SU-DHL-6 (cell line): Measurements from ENCODE around the gene PPP2R3B.

ENCODE experiments used
- H2AFZ ChIP-seq: fragments of 200-600 bp; sonication (generic); 2 replicates; pipeline ENCODE4 v1.6.1; 2014; ENCODE audit warnings: low read depth, mild to moderate bottlenecking, moderate library complexity, mixed read lengths, antibody characterized with exemption, low read length; ENCODE audit not compliant: severe bottlenecking
- H3F3A ChIP-seq: fragments of 200-600 bp; shearing (Covaris generic); 2 replicates; pipeline ENCODE4 v1.6.0; 2016; ENCODE audit warnings: antibody characterized with exemption, mild to moderate bottlenecking; ENCODE audit not compliant: insufficient read depth
- H3K27ac ChIP-seq: fragments of 200-600 bp; sonication (generic); 2 replicates; pipeline ENCODE4 v1.5.1; 2016; ENCODE audit warnings: low read depth, mild to moderate bottlenecking, low read length, moderate library complexity, mixed read lengths
- H3K27me3 ChIP-seq: fragments of 200-600 bp; sonication (generic), shearing (Covaris generic); 2 replicates; pipeline ENCODE4 v1.6.0; 2014; ENCODE audit warnings: mild to moderate bottlenecking, low read length
- H3K36me3 ChIP-seq: fragments of 200-600 bp; sonication (generic); 2 replicates; pipeline ENCODE4 v1.6.1; 2014; ENCODE audit warnings: mild to moderate bottlenecking, low read length, mixed read lengths
- H3K4me2 ChIP-seq: fragments of 300-600, 200-600 bp; shearing (Covaris generic), sonication (generic); 2 replicates; pipeline ENCODE4 v1.6.0; 2014; ENCODE audit warnings: low read length, low read depth, mild to moderate bottlenecking; ENCODE audit not compliant: poor library complexity, severe bottlenecking
- H3K4me3 ChIP-seq: fragments of 200-600 bp; sonication (generic); 2 replicates; pipeline ENCODE4 v1.5.1; 2014; ENCODE audit warnings: antibody characterized with exemption, low read length, mild to moderate bottlenecking, mixed read lengths; ENCODE audit not compliant: insufficient read depth, poor library complexity, severe bottlenecking
- H3K79me2 ChIP-seq: fragments of 200-600 bp; sonication (generic); 2 replicates; pipeline ENCODE4 v1.6.1; 2014; ENCODE audit warnings: mild to moderate bottlenecking, low read length, moderate library complexity; ENCODE audit not compliant: insufficient read depth
- H3K9ac ChIP-seq: fragments of 200-600 bp; sonication (generic); 2 replicates; pipeline ENCODE4 v1.7.0; 2014; ENCODE audit warnings: mild to moderate bottlenecking, low read length
- H3K9me2 ChIP-seq: fragments of 200-600 bp; sonication (generic); replicated peaks from 2 replicates; pipeline ENCODE4 v1.6.1; 2014; ENCODE audit warnings: low read length; ENCODE audit not compliant: insufficient read depth
- H3K9me3 ChIP-seq: fragments of 200-600 bp; sonication (generic); 2 replicates; pipeline ENCODE4 v1.6.1; 2014; ENCODE audit warnings: low read length, mixed read lengths; ENCODE audit not compliant: insufficient read depth
- H4K20me1 ChIP-seq: fragments of 200-600 bp; sonication (generic); 2 replicates; pipeline ENCODE4 v1.6.1; 2014; ENCODE audit warnings: low read depth, mild to moderate bottlenecking, antibody characterized with exemption, low read length, moderate library complexity, mixed read lengths
- EZH2phosphoT487 ChIP-seq: fragments of 200-600 bp; sonication (generic), shearing (Covaris generic); conservative IDR thresholded peaks from 2 replicates; pipeline ENCODE4 v1.6.1; 2018; ENCODE audit warnings: mild to moderate bottlenecking, antibody characterized with exemption, low read length, moderate library complexity, mixed read lengths
- TF ChIP-seq, protein P1 (sequence below): fragments of 200-600 bp; sonication (generic); IDR thresholded peaks from one replicate; pipeline ENCODE4 v1.5.1; 2017; ENCODE audit warnings: antibody characterized with exemption, mild to moderate bottlenecking, low read length, moderate library complexity; ENCODE audit not compliant: insufficient read depth, poor library complexity, severe bottlenecking

The PPP2R3B gene

DNA sequence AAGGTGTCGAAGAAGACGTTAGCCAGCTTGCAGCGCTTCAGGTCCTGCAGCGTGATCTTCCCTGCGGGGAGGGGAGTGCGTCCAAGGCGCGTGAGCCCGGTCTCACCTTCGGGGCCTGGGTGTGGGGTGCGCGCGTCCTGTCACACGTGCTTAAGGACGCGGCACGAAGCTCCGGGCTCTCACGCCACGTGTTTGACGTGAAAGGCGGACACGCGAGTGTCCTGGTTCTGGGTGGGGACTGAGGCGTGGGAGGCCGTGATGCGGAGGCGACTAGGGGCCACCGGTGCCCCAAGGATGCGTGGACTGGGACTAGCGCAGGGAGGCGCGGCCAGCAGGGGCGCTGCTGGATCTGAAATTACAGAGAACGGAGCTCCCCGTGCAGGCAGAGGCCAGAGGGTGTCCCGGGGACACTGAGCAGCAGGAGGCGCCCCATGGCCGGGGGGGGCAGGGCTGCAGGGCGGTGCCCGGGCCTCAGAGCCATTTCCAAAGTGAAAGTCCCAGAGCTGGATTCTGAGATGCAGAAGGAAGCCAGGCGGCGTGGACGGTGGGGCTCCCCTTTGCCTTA is 47.8 kb downstream of the PPP2R3B start:
- no peak overlapping the region for H3K9ac ChIP-seq
- no peaks in the 10 kb centered on the region for H3K36me3 ChIP-seq

DNA sequence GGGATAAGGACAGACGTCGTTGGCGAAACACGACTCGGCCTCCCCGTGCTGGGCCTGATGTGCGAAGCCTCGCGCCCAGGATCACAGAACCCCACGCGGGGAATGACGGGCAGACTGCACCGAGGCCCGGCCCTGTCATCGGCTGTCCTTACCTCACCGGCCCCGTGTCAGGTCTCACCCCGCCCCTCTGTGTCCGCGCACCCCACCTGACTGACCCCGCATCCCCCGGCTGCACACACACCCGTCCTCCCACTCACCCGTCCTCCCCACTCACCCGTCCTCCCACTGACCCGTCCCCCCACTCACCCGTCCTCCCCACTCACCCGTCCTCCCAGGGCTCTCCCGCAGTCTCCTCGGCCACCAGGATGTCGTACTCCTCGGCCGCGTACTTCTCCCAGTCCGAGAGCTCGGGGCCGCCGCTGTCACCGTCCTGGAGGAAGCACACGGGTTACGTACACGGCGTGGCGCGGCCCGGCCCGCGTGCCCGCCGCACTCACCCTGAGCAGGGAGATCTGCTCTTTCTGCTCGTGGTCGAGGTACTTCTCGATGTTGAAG is 48.3 kb downstream of the PPP2R3B start:
- no peaks in the 10 kb centered on the region for H3K79me2 ChIP-seq
- H3K4me2 ChIP-seq: no peak overlapping the region
- H3K4me3 ChIP-seq: no peak overlapping the region
- H3K27me3 ChIP-seq: no peaks in the 10 kb centered on the region
- no peaks in the 10 kb centered on the region for H3K36me3 ChIP-seq
- H3F3A ChIP-seq: no peaks in the 10 kb centered on the region
- H3K9me3 ChIP-seq: no peaks in the 10 kb centered on the region
- TF ChIP-seq, protein P1, sequence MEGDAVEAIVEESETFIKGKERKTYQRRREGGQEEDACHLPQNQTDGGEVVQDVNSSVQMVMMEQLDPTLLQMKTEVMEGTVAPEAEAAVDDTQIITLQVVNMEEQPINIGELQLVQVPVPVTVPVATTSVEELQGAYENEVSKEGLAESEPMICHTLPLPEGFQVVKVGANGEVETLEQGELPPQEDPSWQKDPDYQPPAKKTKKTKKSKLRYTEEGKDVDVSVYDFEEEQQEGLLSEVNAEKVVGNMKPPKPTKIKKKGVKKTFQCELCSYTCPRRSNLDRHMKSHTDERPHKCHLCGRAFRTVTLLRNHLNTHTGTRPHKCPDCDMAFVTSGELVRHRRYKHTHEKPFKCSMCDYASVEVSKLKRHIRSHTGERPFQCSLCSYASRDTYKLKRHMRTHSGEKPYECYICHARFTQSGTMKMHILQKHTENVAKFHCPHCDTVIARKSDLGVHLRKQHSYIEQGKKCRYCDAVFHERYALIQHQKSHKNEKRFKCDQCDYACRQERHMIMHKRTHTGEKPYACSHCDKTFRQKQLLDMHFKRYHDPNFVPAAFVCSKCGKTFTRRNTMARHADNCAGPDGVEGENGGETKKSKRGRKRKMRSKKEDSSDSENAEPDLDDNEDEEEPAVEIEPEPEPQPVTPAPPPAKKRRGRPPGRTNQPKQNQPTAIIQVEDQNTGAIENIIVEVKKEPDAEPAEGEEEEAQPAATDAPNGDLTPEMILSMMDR: no peak
- no peak for TF ChIP-seq EZH2phosphoT487
- no peak overlapping the region for H2AFZ ChIP-seq
- H3K27ac ChIP-seq: no peak overlapping the region
- H3K9ac ChIP-seq: no peak overlapping the region
- no peaks in the 10 kb centered on the region for H4K20me1 ChIP-seq
- no peaks in the 10 kb centered on the region for H3K9me2 ChIP-seq

More for the DNA sequence above, 47.8 kb downstream of the PPP2R3B start:
- H2AFZ ChIP-seq: no peak overlapping the region
- no peaks in the 10 kb centered on the region for H4K20me1 ChIP-seq
- H3K9me2 ChIP-seq: no peaks in the 10 kb centered on the region
- TF ChIP-seq, protein P1: no peak
- no peak for TF ChIP-seq EZH2phosphoT487
- no peaks in the 10 kb centered on the region for H3K27me3 ChIP-seq
- H3K9me3 ChIP-seq: no peaks in the 10 kb centered on the region
- H3K79me2 ChIP-seq: no peaks in the 10 kb centered on the region
- H3K4me2 ChIP-seq: no peak overlapping the region
- no peak overlapping the region for H3K4me3 ChIP-seq
- H3K27ac ChIP-seq: no peak overlapping the region
- no peaks in the 10 kb centered on the region for H3F3A ChIP-seq

DNA sequence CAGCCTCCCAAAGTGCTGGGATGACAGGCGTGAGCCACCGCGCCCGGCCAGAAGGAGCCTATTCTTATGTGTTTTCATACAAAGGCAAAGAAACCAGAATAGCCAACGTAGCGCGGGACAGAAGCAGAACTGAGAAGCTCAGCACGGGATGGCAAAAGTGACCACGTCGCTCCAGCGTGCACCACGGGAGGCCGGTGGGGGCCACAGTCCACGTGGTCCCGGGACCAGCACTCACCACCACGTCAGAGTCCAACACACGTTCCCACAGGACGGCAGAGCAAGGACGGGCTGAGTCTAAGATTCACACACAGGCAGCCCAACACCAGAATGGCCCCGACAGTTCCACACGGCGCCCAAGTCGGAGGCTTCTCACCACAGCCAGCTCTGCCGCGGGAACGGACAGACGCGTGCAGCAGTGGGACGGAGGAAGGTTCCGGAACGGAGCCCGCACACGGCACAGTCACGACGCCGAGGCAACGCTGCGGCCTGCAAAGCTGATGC is 49.3 kb downstream of the PPP2R3B start:
- no peaks in the 10 kb centered on the region for H3K36me3 ChIP-seq

More for the DNA sequence above, 49.3 kb downstream of the PPP2R3B start:
- no peaks in the 10 kb centered on the region for H4K20me1 ChIP-seq
- no peak overlapping the region for H3K4me3 ChIP-seq
- H3K9me2 ChIP-seq: no peaks in the 10 kb centered on the region
- no peaks in the 10 kb centered on the region for H3F3A ChIP-seq
- H3K79me2 ChIP-seq: no peaks in the 10 kb centered on the region
- H3K27me3 ChIP-seq: no peaks in the 10 kb centered on the region
- no peaks in the 10 kb centered on the region for H3K9me3 ChIP-seq
- H3K9ac ChIP-seq: no peak overlapping the region
- no peak overlapping the region for H3K27ac ChIP-seq
- no peak for TF ChIP-seq EZH2phosphoT487
- TF ChIP-seq, protein P1: no peak
- no peak overlapping the region for H2AFZ ChIP-seq
- no peak overlapping the region for H3K4me2 ChIP-seq
